HL-60/S4 (cell line): ENCODE results near the gene GTF3C1.
"Not testable (repeated sequence)": the region's sequence is repeated elsewhere in the genome, so short reads cannot be mapped to it uniquely, and the experiment has no call there.

ENCODE experiments used
- in situ Hi-C: fragments of 300-500 bp; cut with MboI; formaldehyde crosslinking; loops from 2 replicates; pipeline ENCODE4 v1.14.3; 2022; ENCODE audit warnings: low sequenced_read_pairs

GTF3C1 gene

DNA sequence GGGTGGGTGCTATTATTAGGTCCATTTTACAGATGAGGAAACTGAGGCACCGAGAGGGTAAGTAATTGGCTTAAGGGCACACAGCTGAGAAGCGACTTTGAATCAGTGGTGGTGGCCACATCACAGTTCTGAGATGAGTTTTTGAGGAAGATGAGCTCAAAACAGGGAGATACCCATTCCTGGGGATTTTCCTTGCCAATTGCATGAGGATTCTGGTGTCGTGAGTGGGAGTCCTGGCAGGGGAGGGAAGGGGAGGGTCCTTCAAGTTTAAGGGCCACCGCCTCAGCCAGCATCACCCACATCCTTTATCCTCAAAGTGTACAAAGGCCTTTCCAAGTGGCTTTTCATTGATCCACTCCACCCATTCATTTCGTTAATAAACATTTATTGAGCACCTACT, 102.4 kb downstream of the GTF3C1 start:
- in situ Hi-C loops: no loop called here

DNA sequence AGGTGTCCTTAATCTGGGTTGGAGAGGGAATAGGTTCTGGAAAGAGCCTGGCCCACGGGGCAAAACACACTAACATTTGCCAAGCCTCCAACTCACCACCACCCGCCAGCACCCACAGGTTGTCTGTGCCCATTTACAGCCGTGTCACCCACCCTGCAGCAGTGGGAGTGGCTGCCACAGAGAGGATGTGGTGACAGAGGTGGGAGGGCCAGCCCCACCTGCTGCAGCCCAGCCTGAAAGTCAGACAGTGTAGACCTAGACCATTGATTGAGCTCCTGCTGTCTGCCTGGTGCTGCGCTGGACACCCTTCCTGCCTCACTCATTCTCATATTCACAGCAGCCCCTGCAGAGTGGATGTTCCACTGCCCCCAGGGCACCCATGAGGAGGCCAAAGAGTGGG, 103.0 kb downstream of the GTF3C1 start:
- in situ Hi-C loops: no loop called here

DNA sequence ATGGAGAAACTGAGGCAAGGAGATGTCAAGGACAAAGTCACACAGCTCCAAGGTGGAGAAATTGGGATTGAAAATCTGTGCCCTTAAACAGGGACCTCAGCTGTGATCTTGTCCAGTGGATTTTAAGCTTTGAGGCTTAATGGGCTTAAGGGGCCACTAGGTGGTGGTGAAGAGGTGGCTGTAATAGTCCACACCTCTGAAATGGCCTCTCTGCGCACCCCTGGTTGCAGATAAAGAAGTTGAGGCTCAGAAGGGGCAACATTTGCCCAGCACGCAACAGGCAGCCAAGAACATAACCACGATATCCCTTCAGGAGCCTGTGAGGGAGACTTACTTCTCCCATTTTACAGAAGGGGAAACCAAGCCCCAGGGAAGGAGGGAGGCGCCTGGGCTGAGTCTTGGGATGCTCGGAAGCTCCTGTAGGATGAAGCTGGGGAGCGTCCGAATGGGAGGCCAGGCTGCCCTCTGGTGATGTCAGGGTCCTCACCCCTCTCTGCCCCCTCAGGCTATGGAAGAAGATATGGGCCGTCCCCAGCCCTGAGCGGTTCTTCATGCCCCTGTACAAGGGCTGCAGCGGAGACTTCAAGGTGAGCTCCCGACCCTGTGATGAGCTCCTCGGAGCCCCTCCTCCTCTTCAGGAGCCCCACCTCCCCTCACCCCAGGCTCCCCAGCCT, 104.1 kb downstream of the GTF3C1 start:
- in situ Hi-C loops: no loop called here

DNA sequence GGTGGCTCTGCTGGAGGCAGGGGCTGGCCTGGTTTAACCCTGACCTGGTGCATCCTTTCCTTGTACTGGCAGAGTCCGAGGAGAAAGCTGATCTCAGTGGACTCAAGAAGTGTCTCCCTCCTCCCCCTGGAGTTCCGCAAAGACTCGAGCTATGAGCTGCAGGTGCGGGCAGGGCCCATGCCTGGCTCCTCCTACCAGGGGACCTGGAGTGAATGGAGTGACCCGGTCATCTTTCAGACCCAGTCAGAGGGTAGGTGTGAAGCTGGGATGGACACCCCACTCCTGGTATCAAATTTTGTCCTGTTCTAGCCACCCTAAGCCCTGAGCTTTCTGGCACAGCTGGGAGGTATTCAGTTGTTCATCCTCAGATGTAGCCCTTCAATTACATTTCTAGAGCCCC, 105.2 kb downstream of the GTF3C1 start:
- in situ Hi-C loops: no loop called here

DNA sequence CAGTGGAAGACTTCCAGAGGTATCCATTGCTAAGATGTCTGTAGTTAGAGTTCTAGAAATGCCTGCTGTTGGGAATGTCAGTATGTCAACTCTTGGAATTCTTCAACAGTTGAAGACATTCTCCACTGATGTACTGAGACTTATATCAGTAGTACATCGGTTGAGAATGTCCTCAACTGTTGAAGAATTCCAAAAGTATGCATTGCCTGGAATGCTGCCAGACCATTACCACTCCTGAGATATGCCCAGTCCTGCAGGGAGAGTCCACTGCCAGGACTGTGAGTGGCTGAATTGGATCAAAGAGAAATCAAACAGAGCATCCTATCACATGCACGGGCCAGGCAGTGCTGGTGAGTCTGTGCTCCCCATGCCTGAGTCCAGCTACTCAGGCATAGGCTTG, 105.7 kb downstream of the GTF3C1 start:
- in situ Hi-C loops: no loop called here

DNA sequence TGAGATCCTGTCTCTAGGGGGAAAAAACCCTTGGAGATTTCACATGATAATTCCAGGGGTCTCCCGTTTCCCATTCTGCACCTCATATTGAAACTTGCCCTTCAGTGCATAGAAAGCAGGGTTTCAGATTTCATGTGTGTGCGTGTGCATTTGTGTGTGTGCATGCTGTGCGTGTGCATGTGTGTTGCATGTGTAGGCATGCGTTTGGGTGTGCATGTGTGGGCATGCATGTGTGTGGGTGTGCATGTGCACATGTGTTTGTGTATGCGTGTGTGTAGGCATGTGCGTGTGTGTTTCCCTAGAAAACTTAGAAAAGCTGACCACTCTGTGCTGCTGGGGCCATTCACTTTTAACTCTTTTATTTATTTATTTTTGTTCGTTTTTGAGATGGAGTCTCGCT, 107.7 kb downstream of the GTF3C1 start:
- in situ Hi-C loops: no loop called here

DNA sequence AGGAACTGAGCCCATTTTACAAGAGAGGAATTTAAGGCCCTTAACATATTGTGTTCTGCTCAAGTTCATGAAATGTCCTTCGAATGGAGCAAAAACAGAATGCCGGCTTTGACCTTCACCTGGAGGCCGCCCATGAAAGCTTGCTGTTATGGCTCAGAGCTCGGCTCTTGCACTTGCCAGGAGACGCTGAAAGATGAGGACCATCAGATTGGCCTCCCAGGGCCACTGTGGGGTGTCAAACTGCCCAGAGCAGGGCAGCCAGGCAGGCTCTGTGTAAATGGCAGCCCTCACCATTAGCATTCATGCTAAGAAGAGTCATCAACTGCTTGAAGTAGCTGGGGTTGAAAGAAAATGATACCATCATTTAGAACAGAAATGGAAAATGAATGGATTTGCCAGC, 108.4 kb downstream of the GTF3C1 start:
- in situ Hi-C loops: no loop called here

DNA sequence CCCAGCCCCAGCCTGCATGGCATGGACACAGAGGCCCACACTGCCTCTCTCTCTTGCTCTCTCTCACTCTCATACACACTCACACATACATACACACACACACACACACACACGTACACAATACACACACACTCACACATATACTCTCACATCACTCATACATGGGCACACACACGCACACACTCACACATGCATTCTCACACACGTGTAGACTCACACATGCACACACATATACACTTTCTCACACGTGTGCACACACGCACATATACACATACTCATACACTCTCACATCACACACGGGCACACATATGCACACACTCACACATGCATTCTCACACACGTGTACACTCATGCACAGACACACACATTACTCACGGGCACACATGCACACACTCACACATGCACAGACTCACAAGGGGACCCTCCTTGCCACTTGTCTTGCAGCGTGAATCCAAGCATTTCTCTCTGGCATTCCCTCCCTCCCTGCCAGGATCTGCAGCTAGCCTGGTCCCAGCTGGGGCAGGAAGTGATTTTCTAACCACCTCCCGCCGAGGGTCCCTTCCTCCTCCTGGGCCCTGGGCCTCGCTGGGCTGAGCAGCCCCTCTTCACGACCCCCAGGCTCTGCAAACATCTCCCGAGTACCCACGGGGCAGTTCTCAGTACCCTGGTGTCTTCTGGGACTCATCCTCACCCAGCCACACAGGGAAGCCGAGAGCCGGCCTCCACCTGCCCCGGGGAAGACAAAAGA, 110.3 kb downstream of the GTF3C1 start:
- in situ Hi-C loops: no loop called here

DNA sequence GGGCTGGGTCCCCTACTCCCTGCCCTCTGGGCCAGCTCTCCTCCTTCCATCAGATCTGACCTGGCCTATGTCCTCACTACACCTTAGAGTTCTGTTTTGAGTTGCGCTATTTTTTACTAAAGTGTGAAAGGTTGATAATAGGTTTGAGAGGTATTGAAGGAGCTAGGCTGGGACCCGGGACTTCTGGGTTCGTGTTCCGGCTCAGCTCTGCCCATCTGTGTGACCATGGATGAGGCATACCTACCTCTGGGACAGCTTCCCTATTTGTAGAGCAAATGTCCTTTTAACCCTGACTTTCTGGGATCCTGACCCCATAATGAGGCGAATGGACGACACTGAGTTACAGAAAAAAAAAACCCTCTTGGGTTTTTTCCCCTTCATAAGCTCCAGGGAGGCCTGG, 111.8 kb downstream of the GTF3C1 start:
- in situ Hi-C loops: no loop called here

DNA sequence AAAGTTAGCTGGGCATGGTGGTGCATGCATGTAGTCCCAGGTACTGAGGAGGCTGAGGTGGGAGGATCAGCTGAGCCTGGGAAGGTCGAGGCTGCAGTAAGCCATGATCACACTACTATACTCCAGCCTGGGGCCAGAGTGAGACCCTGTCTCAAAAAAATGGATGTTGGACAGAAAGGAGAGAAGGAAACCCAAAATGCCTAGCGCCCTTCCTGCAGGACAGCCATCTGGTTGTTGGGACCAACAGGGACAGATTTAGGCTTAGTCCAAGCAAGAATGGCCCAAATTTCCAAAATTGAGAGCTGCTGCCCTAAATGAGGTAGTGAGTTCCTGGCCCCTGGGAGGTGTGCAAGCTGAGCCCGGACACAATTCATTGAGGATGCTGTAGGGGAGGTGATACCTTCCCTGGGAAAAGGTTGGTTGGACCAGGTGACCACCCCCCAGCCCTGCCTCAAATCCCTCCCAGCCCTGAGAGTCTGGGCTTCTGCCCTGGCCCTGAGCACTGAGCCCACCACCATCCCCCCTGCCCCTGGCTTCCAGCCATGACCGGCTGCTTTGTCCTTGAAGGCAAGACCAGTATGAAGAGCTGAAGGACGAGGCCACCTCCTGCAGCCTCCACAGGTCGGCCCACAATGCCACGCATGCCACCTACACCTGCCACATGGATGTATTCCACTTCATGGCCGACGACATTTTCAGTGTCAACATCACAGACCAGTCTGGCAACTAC, 112.6 kb downstream of the GTF3C1 start:
- in situ Hi-C loops: no loop called here

DNA sequence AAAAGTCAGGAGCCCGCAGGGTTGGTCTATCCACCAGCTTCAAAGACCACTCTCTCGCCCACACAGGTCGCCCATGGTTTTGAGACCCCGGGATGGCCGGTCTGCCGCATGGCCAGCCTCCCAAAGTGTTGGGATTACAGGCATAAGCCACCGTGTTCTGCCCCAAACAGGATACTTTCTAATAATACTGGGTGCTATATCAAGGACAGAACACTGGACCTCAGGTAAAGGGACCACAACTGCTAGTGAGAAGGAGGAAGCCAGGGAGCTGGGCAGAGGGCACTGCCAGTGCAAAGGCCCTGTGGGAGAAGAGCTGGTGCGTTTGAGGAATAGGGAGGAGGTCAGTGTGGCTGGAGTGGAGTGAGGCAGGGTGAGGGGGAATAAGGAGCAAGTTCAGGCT, 113.6 kb downstream of the GTF3C1 start:
- in situ Hi-C loops: no loop called here

DNA sequence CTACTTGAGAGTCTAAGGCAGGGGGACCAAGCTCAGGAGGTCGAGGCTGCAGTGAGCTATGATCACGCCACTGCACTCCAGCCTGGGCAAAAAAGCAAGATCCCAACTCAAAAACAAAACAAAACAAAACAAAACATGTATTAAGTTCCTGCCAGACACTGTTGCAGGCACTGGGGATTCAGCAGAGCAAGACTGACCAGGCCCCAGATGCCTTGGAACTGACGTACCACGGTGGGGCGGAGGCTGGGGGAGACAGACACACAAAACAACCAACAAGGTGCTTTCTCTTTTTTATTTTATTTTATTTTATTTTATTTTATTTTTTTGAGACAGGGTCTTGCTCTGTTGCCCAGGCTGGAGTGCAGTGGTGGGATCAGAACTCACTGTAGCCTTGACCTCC, 114.6 kb downstream of the GTF3C1 start:
- in situ Hi-C loops: not testable (repeated sequence)

DNA sequence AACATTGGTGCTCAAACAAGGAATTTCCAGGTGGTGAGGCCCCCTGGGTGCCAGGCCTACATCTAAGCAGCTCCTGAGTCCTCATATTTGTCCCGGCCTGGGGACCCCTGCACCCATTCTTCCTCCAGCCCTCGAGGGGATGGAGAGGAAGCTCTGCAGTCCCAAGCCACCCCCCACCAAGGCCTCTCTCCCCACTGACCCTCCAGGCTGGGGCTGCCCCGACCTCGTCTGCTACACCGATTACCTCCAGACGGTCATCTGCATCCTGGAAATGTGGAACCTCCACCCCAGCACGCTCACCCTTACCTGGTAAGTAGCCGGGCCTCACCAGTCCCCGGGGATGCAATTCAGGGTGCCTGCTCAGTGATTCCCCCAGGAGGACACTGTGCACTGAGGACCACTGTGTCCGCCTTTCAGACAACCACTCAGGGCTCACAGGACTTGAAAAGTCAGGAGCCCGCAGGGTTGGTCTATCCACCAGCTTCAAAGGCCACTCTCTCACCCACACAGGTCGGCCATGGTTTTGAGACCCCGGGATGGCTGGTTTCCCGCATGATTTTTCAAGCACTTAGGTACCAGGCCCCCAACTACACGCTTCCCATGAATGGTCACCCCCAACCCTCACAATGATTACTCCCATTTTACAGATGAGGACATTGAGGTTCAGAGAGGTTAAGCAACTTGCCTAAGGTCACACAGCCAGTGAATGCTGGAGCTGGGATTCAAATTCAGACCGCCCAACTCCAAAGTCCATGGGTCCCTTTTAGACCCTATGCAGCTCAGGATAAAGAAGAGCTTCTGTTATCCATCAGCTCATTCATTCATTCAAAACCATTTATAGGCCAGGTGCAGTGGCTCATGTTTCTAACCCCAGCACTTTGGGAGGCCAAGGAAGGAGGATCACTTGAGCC, 115.3 kb downstream of the GTF3C1 start:
- in situ Hi-C loops: no loop called here

DNA sequence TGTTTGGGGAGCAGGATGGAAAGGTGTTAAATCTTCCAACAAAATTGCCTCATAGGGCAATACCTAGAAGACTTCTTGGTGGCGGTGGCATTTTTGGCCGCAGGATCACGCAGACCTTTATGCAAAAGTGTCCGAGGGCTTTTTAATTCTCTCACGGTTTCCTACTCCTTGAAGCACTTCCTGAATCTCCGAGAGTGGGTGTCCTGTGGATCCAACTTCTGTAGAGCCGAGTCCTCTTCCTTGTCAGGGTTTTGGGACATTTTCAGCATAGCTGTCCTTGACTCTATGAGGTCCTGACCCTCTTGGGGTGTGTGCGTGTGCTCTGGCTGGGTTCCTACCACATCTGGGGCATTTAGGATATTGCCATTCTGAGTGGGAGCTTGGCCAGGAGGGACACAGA, 116.1 kb downstream of the GTF3C1 start:
- in situ Hi-C loops: no loop called here

DNA sequence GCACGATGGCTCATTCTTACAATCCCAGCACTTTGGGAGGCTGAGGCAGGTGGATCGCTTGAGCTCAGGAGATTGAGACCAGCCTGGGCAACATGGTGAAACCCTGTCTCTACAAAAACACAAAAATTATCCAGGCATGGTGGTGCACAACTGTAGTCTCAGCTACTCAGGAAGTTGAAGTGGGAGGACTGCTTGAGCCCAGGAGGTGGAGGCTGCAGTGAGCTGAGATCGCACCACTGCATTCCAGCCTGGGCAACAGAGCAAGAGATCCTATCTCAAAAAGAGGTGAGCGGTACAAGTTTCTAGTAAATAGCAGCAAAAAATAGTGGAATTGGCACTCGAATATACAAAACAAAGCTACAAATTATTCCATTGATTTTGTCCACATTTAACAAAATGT, 116.5 kb downstream of the GTF3C1 start:
- in situ Hi-C loops: not testable (repeated sequence)

DNA sequence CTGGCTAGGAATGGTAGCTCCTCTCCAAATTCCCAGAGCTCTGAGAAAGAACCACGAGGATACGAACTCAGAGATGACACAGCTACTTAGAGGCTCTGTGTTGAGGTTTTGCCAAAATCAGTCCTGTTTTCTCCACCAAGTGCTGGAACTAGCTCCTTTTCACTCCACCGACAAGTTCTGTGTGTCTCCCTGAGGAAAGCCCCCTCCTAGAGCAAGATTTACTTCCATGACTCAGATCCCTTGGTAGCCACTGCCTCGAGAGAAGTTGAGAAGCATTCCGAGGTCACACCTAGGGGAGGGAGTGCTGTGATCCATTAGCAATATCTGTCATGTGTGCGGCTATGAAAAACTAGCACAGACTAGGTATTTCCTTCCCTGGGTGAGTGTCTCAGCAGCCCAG, 117.2 kb downstream of the GTF3C1 start:
- in situ Hi-C loops: no loop called here

DNA sequence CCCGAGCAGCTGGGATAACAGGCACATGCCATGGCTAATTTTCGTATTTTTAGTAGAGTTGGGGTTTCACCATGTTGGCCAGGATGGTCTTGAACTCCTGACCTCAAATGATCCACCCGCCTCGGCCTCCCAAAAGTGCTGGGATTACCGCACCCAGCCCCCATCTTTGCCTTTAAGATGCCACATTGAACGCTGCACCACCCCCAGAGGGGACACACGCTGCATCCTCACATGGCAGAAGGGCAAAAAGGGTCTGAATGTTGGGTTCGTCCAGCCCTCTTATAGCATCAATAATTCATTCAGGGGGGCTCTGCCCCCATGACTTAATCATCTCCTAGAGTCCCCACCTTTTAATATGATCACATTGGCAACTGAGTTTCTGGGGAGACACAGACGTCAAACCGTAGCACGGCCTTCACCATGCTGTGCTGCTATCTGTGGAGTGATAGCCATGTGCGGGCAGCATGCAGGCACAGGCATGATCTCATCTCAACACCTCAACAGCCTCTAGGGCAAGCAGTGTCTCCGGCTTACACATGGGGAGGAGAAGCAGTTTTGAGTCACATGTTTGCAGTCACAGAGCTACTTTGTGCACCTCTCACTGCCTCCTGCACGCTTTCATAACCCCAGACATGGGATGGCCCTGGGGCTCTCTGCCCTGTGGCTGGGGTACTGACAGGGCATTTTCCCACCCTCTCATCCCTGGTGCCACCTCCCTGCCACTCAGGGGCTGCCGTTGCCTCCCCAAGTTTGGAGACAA, 117.8 kb downstream of the GTF3C1 start:
- in situ Hi-C loops: no loop called here

DNA sequence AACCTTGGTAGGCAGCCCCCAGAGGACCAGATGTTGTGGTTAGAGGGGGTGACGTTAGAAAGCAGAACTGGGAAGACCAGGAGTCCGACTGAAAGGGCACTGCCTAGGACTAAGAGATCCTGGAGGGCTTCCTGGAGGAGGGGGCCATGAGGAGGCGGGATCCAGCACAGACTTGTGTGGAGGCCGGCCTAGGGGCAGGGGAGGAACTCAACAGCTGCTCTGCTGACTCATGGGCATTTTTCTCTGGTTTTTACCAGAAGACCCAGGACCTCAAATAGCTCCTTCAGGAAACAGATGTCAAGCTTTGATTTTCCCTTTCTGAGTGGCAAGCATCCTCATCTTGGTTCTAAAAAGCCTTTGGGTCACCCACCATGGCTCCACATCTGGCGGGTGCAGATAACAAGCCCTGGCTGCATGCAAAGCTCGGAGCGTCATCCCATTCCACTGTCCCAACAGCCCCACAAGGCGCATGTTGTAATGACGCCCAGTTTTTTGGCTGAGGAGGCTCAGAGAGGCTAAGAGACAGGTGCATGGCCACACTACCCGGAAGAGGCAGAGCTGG, 118.7 kb downstream of the GTF3C1 start:
- in situ Hi-C loops: no loop called here

DNA sequence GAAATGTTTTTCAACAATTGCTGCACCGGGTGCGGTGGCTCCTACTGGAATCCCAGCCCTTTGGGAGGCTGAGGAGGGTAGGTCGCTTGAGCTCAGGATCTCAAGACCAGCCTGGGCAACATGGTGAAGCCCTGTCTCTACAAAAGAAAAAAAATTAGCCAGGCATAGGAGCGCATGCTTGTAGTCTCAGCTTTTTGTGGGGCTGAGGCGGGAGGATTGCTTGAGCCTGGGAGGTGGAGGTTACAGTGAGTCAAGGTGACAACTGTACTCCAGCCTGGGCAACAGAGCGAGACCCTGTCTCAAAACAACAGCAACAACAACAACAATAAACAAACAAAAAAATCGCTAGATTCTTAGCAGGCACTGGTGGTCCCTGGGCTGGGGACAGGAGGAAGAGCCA, 119.2 kb downstream of the GTF3C1 start:
- in situ Hi-C loops: no loop called here

DNA sequence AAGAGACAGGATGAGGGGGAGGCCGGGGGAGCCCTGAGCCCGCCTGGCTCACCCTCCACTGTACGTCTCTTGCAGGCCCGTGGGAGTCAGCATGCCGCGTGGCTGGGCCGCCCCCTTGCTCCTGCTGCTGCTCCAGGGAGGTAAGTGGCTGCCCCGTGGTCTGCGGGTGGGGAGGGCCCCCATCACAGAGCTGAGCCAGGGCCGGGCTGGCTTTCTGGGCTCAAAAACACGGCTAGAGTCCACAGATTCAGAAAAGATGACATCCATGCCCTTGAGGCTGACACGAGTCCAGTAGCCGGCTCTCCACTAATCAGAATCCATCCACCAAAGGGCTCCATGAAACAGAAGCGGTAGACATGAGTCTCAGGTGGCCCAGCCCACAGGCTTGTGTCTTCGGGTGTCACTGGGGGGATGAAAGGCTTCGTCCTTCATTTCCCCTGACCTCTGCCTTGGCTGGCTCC, 119.7 kb downstream of the GTF3C1 start:
- in situ Hi-C loops: no loop called here
